RWPE1 (cell line): ENCODE data around the gene KRT27.

Source experiments
- CTCF ChIA-PET: fragments of 350-600 bp; sonication (Branson Sonifier 250); formaldehyde crosslinking; extraction: SDS; loops from one replicate; lab custom pipeline; 2021; lab: Yijun Ruan, JAX
- POLR2A ChIA-PET: fragments of 400-600 bp; formaldehyde crosslinking; extraction: SDS; loops from one replicate; lab custom pipeline; 2020; ENCODE audit warnings: antibody characterized with exemption; ENCODE audit not compliant: low non-redundant PET; lab: Yijun Ruan, JAX
- DNase-seq: peaks from one replicate; pipeline ENCODE4 v3.0.0; 2012; ENCODE audit warnings: low spot score
- H3K27ac ChIP-seq: fragments of 450-650 bp; 2 replicates; pipeline ENCODE4 v1.5.1; 2017
- TF ChIP-seq, protein P1 (sequence below): fragments of 450-650 bp; conservative IDR thresholded peaks from 2 replicates; pipeline ENCODE4 v1.5.1; 2017; ENCODE audit warnings: low read depth, mild to moderate bottlenecking

The KRT27 gene

DNA sequence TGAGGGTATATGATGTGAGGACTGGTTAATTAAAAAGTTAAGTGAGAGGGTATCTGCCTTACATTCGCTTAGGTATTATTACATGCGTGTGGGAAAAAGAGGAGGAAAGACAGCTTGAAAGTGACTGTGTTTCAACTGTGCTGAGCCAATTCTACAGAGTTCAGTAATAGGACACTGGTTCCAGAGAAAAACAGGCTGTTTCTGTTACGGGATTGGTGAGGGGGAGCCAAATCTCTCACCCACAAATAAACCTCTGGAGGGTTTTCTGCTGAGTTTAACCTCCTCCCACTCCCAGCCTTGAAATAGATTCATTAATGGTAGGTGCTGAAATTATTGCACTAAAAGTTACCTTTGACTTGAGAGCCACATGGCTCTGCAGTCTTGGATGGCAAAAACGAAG, 6.4 kb downstream of the KRT27 start:
- TF ChIP-seq, protein P1, sequence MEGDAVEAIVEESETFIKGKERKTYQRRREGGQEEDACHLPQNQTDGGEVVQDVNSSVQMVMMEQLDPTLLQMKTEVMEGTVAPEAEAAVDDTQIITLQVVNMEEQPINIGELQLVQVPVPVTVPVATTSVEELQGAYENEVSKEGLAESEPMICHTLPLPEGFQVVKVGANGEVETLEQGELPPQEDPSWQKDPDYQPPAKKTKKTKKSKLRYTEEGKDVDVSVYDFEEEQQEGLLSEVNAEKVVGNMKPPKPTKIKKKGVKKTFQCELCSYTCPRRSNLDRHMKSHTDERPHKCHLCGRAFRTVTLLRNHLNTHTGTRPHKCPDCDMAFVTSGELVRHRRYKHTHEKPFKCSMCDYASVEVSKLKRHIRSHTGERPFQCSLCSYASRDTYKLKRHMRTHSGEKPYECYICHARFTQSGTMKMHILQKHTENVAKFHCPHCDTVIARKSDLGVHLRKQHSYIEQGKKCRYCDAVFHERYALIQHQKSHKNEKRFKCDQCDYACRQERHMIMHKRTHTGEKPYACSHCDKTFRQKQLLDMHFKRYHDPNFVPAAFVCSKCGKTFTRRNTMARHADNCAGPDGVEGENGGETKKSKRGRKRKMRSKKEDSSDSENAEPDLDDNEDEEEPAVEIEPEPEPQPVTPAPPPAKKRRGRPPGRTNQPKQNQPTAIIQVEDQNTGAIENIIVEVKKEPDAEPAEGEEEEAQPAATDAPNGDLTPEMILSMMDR: no peak
- DNase-seq: no peak
- ChIA-PET CTCF (no interaction called here), POLR2A (no interaction called here)
- no peak overlapping the region for H3K27ac ChIP-seq

DNA sequence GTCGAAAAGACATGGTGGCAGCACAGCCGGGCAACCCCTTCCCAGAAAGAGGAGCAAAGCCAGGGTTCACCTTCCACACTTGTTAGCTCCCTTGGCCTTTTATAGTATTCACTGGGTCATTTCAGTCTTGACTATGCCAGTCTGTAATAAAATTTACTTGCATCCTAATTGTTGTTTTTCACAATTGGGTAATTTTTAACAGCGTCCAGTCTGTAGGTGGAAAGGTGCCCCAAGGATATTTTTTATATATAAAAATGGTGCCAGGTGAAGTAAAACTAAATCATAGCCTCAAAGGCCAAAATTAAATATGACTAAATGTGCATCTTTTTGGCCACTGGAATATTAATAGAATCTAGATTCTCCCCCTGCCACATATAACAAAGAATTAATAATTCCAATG, 10.2 kb downstream of the KRT27 start, which contains the start of gene KRT26:
Gene KRT26, minus strand, starts transcription at position 101 of the 400 bp plus-strand sequence. Its CDS starts 88 bp downstream, at position 13.
- ChIA-PET CTCF (no interaction called here), POLR2A (no interaction called here)
- H3K27ac ChIP-seq: no peak within 1 kb of the TSS
- TF ChIP-seq, protein P1: no peak
- DNase-seq: no peak

DNA sequence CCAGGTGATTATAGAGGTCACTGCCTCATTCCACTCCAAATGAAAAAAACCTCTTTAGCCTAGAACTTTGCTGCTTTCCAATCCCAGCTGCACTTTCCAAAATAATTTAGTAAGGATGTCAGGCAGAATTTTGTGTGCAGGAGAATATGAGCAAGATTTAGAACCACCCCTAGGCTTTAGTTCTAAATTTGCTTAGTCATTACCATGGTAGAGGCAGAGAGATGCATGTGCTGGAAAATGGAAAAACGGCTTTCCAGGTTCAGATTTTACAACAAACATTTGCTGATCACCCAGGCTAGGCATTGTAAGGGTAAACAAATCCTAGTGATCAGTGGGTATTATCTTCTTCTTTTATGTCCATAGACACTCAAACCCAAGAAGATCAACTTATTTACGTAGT, 16.7 kb downstream of the KRT27 start:
- ChIA-PET CTCF (no interaction called here), POLR2A (no interaction called here)
- no peak for DNase-seq
- no peak overlapping the region for H3K27ac ChIP-seq
- TF ChIP-seq, protein P1: no peak

DNA sequence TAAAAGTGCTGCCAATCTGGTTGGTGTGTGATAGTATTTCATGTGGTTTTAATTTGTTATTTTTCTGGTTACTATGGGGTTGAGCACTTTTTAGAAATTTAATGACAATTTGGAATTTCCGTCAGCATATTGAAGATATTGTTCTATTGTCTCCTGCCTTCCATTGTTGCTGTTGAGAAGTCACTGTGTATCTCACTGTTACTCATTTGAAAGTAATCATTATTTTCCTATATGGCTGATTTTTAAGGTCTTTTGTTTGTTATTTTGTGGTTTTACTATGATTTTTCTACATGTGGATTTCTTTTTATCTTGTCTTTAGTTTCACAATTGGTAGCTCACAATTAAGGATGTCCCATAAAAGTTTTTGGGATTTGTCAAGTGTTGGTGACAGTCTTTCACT, 18.6 kb downstream of the KRT27 start:
- ChIA-PET POLR2A (no interaction called here), CTCF (interaction anchor here (0.6 kb wide), 1 partner anchor 196 kb away, joined by 4 read pairs; no protein-coding TSS in a partner anchor)
- no peak overlapping the region for H3K27ac ChIP-seq
- TF ChIP-seq, protein P1: no peak
- DNase-seq: no peak

DNA sequence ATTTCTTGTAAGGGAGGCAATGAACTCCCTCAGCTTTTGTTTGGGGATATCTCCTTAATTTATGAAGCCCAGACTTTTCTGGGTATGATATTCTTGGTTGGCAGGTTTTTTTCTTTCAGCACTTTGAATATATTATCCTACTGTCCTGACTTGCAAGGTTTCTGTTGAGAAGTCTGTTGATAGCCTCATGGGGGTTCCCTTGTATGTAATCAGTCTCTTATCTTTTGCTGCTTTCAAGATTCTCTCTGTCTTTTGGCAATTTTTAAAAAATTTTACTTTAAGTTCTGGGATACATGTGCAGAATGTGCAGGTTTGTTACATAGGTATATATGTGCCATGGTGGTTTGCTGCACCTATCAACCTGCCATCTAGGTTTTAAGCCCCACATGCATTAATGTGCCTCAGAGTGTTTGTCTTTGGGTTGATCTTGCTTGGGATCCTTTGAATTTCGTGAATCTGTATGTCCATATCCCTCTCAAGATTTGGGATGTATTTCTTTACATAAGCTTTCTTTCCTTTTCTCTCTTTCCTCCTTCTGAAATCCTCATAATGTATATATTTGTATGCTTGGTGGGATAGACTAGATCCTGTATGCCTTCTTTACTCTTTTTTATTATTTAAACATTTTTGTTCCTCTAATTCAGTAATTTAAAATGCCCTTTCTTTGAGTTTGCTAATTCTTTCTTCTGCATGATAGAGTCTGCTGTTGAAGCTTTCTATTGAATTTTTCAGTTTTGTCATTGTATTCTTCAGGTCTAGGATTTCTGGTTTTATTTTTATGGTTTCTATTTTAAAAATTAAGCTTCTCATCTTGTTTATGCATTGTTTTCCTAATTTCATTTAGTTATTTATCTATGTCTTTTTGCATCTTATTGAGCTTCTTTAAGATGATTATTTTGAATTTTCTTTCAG, 22.0 kb downstream of the KRT27 start:
- no peak overlapping the region for H3K27ac ChIP-seq
- DNase-seq: no peak
- POLR2A ChIA-PET: no interaction called here
- TF ChIP-seq, protein P1: no peak
- CTCF ChIA-PET: interaction anchor here (0.6 to 0.7 kb wide), 2 partner anchors 19 to 127 kb away, joined by 3 read pairs; no protein-coding TSS in a partner anchor

DNA sequence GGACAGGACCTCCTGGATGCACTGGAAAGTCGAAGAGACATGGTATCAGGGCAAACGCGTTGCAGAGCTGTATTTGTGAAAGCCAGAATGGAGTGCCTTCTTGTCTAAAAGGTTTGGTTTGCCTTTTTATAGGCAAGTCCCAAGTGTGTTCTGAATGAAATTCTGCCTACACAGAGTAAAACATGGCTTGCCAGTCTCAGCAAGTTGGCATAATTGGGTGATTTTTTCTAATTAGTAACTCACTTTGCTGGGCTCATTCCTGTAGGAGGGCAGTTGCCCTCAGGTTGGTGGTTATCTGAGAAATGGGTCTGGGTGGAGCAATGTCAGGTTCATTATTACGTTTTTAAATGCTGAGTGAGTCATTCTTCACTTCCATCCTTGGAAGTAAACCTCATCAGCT, 27.1 kb downstream of the KRT27 start, which contains the start of gene KRT25:
Gene KRT25, minus strand, starts transcription at position 101 of the 400 bp plus-strand sequence. Its CDS starts 60 bp downstream, at position 41.
- no peak within 1 kb of the TSS for H3K27ac ChIP-seq
- DNase-seq: no peak
- ChIA-PET POLR2A (no interaction called here), CTCF (no interaction called here)
- TF ChIP-seq, protein P1: no peak
